H9 (cell line): ENCODE data around the gene TELO2. TPM values are rescaled to one million over a fixed set of nuclear protein-coding genes. Genes with fewer than 3 reads are reported as not detected.

Experiments used
- DNase-seq: peaks from one replicate; pipeline ENCODE4 v3.0.0-alpha.2; 2017
- H2AFZ ChIP-seq: one replicate; pipeline ENCODE4 v1.6.1; 2013; ENCODE audit warnings: mild to moderate bottlenecking, low read length, control low read depth, moderate library complexity
- H2AK5ac ChIP-seq: 2 replicates; pipeline ENCODE4 v1.6.1; 2013; ENCODE audit warnings: low read length, control low read depth, mixed read lengths; ENCODE audit not compliant: insufficient read length
- H2BK120ac ChIP-seq: one replicate; pipeline ENCODE4 v1.6.1; 2013; ENCODE audit warnings: low read depth, mild to moderate bottlenecking, low read length, control low read depth, inconsistent platforms; ENCODE audit not compliant: poor library complexity, severe bottlenecking
- H2BK12ac ChIP-seq: 2 replicates; pipeline ENCODE4 v1.6.1; 2013; ENCODE audit warnings: low read length, control low read depth, mixed read lengths, low read depth; ENCODE audit not compliant: insufficient read length
- H2BK15ac ChIP-seq: 2 replicates; pipeline ENCODE4 v1.6.1; 2013; ENCODE audit warnings: low read depth, low read length, control low read depth
- H2BK20ac ChIP-seq: one replicate; pipeline ENCODE4 v1.6.1; 2013; ENCODE audit warnings: low read depth, mild to moderate bottlenecking, low read length, control low read depth, inconsistent platforms; ENCODE audit not compliant: poor library complexity, severe bottlenecking
- H2BK5ac ChIP-seq: 2 replicates; pipeline ENCODE4 v1.6.1; 2013; ENCODE audit warnings: low read length, control low read depth, mixed read lengths; ENCODE audit not compliant: insufficient read length
- H3K14ac ChIP-seq: 2 replicates; pipeline ENCODE4 v1.6.1; 2013; ENCODE audit warnings: low read length, control low read depth; ENCODE audit not compliant: insufficient read depth
- H3K18ac ChIP-seq: 2 replicates; pipeline ENCODE4 v1.6.1; 2013; ENCODE audit warnings: low read depth, mild to moderate bottlenecking, mixed read lengths, low read length, control low read depth; ENCODE audit not compliant: insufficient read length
- H3K23ac ChIP-seq: 2 replicates; pipeline ENCODE4 v1.6.1; 2013; ENCODE audit warnings: low read length, control low read depth, mixed read lengths, low read depth; ENCODE audit not compliant: insufficient read length
- H3K23me2 ChIP-seq: 2 replicates; pipeline ENCODE4 v1.6.1; 2013; ENCODE audit warnings: low read depth, mild to moderate bottlenecking, mixed read lengths, low read length, control low read depth; ENCODE audit not compliant: insufficient read length, poor library complexity, severe bottlenecking
- H3K27ac ChIP-seq: 2 replicates; pipeline ENCODE4 v1.5.1; 2013; ENCODE audit warnings: low read length, control low read depth, mixed read lengths, low read depth; ENCODE audit not compliant: insufficient read length
- H3K27me3 ChIP-seq: 2 replicates; pipeline ENCODE4 v1.6.1; 2013; ENCODE audit warnings: low read length, control low read depth, inconsistent platforms; ENCODE audit not compliant: insufficient read depth
- H3K4ac ChIP-seq: 2 replicates; pipeline ENCODE4 v1.6.1; 2013; ENCODE audit warnings: low read depth, mild to moderate bottlenecking, control low read depth, inconsistent platforms, low read length, moderate library complexity
- H3K4me1 ChIP-seq: 2 replicates; pipeline ENCODE4 v1.6.1; 2013; ENCODE audit warnings: low read length, control low read depth, inconsistent platforms; ENCODE audit not compliant: insufficient read depth
- H3K4me2 ChIP-seq: 2 replicates; pipeline ENCODE4 v1.6.1; 2013; ENCODE audit warnings: low read length, control low read depth, mixed read lengths; ENCODE audit not compliant: insufficient read length, insufficient read depth
- H3K56ac ChIP-seq: 2 replicates; pipeline ENCODE4 v1.6.1; 2013; ENCODE audit warnings: low read depth, mild to moderate bottlenecking, mixed read lengths, low read length, control low read depth; ENCODE audit not compliant: insufficient read length
- H3K79me1 ChIP-seq: 2 replicates; pipeline ENCODE4 v1.6.1; 2013; ENCODE audit warnings: low read depth, mild to moderate bottlenecking, moderate library complexity, low read length, control low read depth, inconsistent platforms; ENCODE audit not compliant: insufficient read depth, poor library complexity, severe bottlenecking
- H3K79me2 ChIP-seq: 2 replicates; pipeline ENCODE4 v1.6.1; 2013; ENCODE audit warnings: low read length, control low read depth, inconsistent platforms; ENCODE audit not compliant: insufficient read depth
- H3K9ac ChIP-seq: 2 replicates; pipeline ENCODE4 v1.6.1; 2013; ENCODE audit warnings: low read length, control low read depth, mixed read lengths; ENCODE audit not compliant: insufficient read length; ENCODE audit errors: extremely low read depth
- H3K9me3 ChIP-seq: one replicate; pipeline ENCODE4 v1.6.1; 2013; ENCODE audit warnings: low read depth, low read length, inconsistent platforms; ENCODE audit not compliant: control insufficient read depth
- H3T11ph ChIP-seq: one replicate; pipeline ENCODE4 v1.6.1; 2013; ENCODE audit warnings: mild to moderate bottlenecking, low read length, control low read depth, inconsistent platforms
- H4K20me1 ChIP-seq: one replicate; pipeline ENCODE4 v1.6.1; 2013; ENCODE audit not compliant: control insufficient read depth, insufficient read length, insufficient read depth
- H4K5ac ChIP-seq: 2 replicates; pipeline ENCODE4 v1.6.1; 2013; ENCODE audit warnings: low read depth, mild to moderate bottlenecking, mixed read lengths, low read length, control low read depth; ENCODE audit not compliant: insufficient read length
- H4K8ac ChIP-seq: replicated peaks from 2 replicates; pipeline ENCODE4 v1.6.1; 2013; ENCODE audit warnings: low read length, control low read depth, mixed read lengths, low read depth; ENCODE audit not compliant: insufficient read length
- H4K91ac ChIP-seq: 2 replicates; pipeline ENCODE4 v1.6.1; 2013; ENCODE audit warnings: low read depth, mild to moderate bottlenecking, moderate library complexity, mixed read lengths, low read length, control low read depth; ENCODE audit not compliant: insufficient read length
- H3K27ac Mint-ChIP-seq, 3 experiments: 2 replicates in 2 of 3; 3 replicates in 1 of 3; pipeline ENCODE4 v1.8.0; 2020 to 2021; ENCODE audit warnings: mixed read lengths in 3 of 3, mild to moderate bottlenecking in 1 of 3, moderate library complexity in 1 of 3
- H3K27me3 Mint-ChIP-seq: 2 replicates; pipeline ENCODE4 v1.8.0; 2021; ENCODE audit warnings: low read depth, mild to moderate bottlenecking, moderate library complexity, mixed read lengths
- H3K36me3 Mint-ChIP-seq, 3 experiments: 2 replicates in 2 of 3; 3 replicates in 1 of 3; pipeline ENCODE4 v1.8.0; 2020 to 2021; ENCODE audit warnings: low read depth in 3 of 3, mixed read lengths in 3 of 3; ENCODE audit not compliant: insufficient read depth in 1 of 3
- H3K4me1 Mint-ChIP-seq, 2 experiments: 2 replicates each; pipeline ENCODE4 v1.8.0; 2020; ENCODE audit warnings: mixed read lengths in 2 of 2
- H3K4me3 Mint-ChIP-seq, 2 experiments: 2 replicates in 1 of 2; 3 replicates in 1 of 2; pipeline ENCODE4 v1.8.0; 2020 to 2021; ENCODE audit warnings: mild to moderate bottlenecking in 2 of 2, mixed read lengths in 2 of 2, moderate library complexity in 1 of 2
- H3K9me3 Mint-ChIP-seq, 2 experiments: 2 replicates in 1 of 2; 3 replicates in 1 of 2; pipeline ENCODE4 v1.8.0; 2020; ENCODE audit warnings: mild to moderate bottlenecking in 2 of 2, mixed read lengths in 2 of 2, moderate library complexity in 1 of 2
- WGBS: extraction: QIAGEN DNeasy Blood & Tissue Kit; methylation state at CpG from one replicate; pipeline ENCODE4 v1.1.7; 2013; ENCODE audit warnings: missing lambda C conversion rate, low lambda C conversion rate, mixed read lengths; ENCODE audit not compliant: insufficient read length; ENCODE audit errors: extremely low coverage; 5-methylcytosine and 5-hydroxymethylcytosine counted together
- total RNA-seq: library from RNA; stranded (reverse); gene quantifications from 2 replicates; pipeline ENCODE4 v1.2.1, GENCODE V29; 2021
- TF ChIP-seq, protein P1 (sequence below): fragments of 200-600 bp; sonication (generic); conservative IDR thresholded peaks from 3 replicates; pipeline ENCODE4 v1.8.0; 2021; ENCODE audit warnings: antibody characterized with exemption, mild to moderate bottlenecking

Gene TELO2
- total RNA-seq, 1 experiment from 2014 or later, result 98.9 TPM

DNA sequence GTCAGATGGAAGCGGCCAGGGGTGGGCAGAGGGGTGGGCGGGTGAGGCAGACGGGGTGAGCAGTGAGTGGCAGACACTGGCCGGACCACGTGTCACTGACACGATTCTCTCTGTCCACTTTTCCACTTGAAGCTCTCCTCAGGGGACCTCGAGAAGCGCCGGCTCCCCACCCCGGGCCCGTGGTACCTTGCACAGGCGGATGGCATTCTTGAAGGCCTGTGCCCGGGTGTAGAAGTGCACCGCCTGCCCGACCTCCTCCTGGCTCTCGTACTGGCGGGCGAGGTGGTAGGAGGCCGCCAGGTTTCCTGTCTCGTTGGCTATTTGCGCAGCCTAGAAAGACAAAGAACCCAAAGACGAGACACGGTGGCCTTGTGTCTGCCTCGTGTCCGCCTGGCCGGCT is 31.2 kb downstream of the TELO2 start:
- H3K27me3 ChIP-seq, result no peaks in the 10 kb centered on the region
- H3T11ph ChIP-seq, result no peak overlapping the region
- no peaks in the 10 kb centered on the region for H3K4me1 ChIP-seq
- H4K8ac ChIP-seq, result no peak overlapping the region
- H3K4ac ChIP-seq, result no peak overlapping the region
- H4K5ac ChIP-seq, result no peak overlapping the region
- no CpG with 5 or more reads among the region's 26 CpGs for WGBS
- no peak overlapping the region for H2AK5ac ChIP-seq
- no peak overlapping the region for H3K4me3 Mint-ChIP-seq
- H2BK15ac ChIP-seq, result no peak overlapping the region
- H3K79me2 ChIP-seq, result no peaks in the 10 kb centered on the region
- H2AFZ ChIP-seq, result no peak overlapping the region
- H3K4me2 ChIP-seq, result no peak overlapping the region
- H3K79me1 ChIP-seq, result no peaks in the 10 kb centered on the region
- H2BK120ac ChIP-seq, result no peak overlapping the region
- H2BK20ac ChIP-seq, result no peak overlapping the region
- H3K23me2 ChIP-seq, result no peaks in the 10 kb centered on the region
- H3K4me1 Mint-ChIP-seq, result no peaks in the 10 kb centered on the region; a peak in 1 of 4 replicates
- H3K9ac ChIP-seq, result no peak overlapping the region
- H3K18ac ChIP-seq, result no peak overlapping the region
- no peaks in the 10 kb centered on the region; a peak in 1 of 5 replicates for H3K9me3 Mint-ChIP-seq
- H3K56ac ChIP-seq, result no peak overlapping the region
- H3K27ac Mint-ChIP-seq, result no peak overlapping the region
- no peak for DNase-seq
- no peak overlapping the region for H4K91ac ChIP-seq
- no peak overlapping the region for H3K23ac ChIP-seq
- H2BK5ac ChIP-seq, result no peak overlapping the region
- no peak overlapping the region for H3K27ac ChIP-seq
- H3K27me3 Mint-ChIP-seq, result no peaks in the 10 kb centered on the region
- TF ChIP-seq, protein P1, sequence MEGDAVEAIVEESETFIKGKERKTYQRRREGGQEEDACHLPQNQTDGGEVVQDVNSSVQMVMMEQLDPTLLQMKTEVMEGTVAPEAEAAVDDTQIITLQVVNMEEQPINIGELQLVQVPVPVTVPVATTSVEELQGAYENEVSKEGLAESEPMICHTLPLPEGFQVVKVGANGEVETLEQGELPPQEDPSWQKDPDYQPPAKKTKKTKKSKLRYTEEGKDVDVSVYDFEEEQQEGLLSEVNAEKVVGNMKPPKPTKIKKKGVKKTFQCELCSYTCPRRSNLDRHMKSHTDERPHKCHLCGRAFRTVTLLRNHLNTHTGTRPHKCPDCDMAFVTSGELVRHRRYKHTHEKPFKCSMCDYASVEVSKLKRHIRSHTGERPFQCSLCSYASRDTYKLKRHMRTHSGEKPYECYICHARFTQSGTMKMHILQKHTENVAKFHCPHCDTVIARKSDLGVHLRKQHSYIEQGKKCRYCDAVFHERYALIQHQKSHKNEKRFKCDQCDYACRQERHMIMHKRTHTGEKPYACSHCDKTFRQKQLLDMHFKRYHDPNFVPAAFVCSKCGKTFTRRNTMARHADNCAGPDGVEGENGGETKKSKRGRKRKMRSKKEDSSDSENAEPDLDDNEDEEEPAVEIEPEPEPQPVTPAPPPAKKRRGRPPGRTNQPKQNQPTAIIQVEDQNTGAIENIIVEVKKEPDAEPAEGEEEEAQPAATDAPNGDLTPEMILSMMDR, result no peak
- H3K36me3 Mint-ChIP-seq, result peaks cover 0 to 9% (median 0%) of the 10 kb centered on the region in 3 experiments; a peak in 2 of 7 replicates
- H3K9me3 ChIP-seq, result no peaks in the 10 kb centered on the region
- no peak overlapping the region for H2BK12ac ChIP-seq
- no peaks in the 10 kb centered on the region for H4K20me1 ChIP-seq
- H3K14ac ChIP-seq, result no peak overlapping the region
